IMR-90 (cell line): ENCODE measurements around the gene ABCA9.

Experiments used
- BHLHE40 ChIP-seq: fragments of 150-350 bp; IDR thresholded peaks from 2 replicates; pipeline ENCODE4 v1.6.1; 2016; ENCODE audit warnings: mild to moderate bottlenecking, low read depth, low read length
- CHD1 ChIP-seq: IDR thresholded peaks from 2 replicates; pipeline ENCODE4 v1.6.1; 2012; ENCODE audit warnings: low read depth, low read length, improper control_type of control experiment
- CTCF ChIP-seq: conservative IDR thresholded peaks from 2 replicates; pipeline ENCODE4 v1.5.1; 2012; ENCODE audit warnings: mild to moderate bottlenecking, low read depth, low read length, improper control_type of control experiment
- FOS ChIP-seq: fragments of 150-350 bp; IDR thresholded peaks from 2 replicates; pipeline ENCODE4 v1.6.1; 2016; ENCODE audit warnings: low read depth, low read length
- MAFK ChIP-seq: IDR thresholded peaks from 2 replicates; pipeline ENCODE4 v1.6.1; 2012; ENCODE audit warnings: low read depth, low read length, improper control_type of control experiment
- MAZ ChIP-seq: IDR thresholded peaks from 2 replicates; pipeline ENCODE4 v1.6.1; 2012; ENCODE audit warnings: low read depth, mild to moderate bottlenecking, low read length, improper control_type of control experiment, moderate library complexity, borderline replicate concordance
- MXI1 ChIP-seq: IDR thresholded peaks from 2 replicates; pipeline ENCODE4 v1.6.1; 2012; ENCODE audit warnings: low read depth, mild to moderate bottlenecking, low read length, moderate library complexity, borderline replicate concordance
- NFE2L2 ChIP-seq: fragments of 150-350 bp; IDR thresholded peaks from 2 replicates; pipeline ENCODE4 v1.6.1; 2016; ENCODE audit warnings: low read depth, mild to moderate bottlenecking, low read length
- POLR2A ChIP-seq: IDR thresholded peaks from 2 replicates; pipeline ENCODE4 v1.6.1; 2012; ENCODE audit warnings: mild to moderate bottlenecking, low read depth, low read length
- RAD21 ChIP-seq: IDR thresholded peaks from 2 replicates; pipeline ENCODE4 v1.6.1; 2012; ENCODE audit warnings: low read length, improper control_type of control experiment
- RCOR1 ChIP-seq: IDR thresholded peaks from 2 replicates; pipeline ENCODE4 v1.6.1; 2012; ENCODE audit warnings: mild to moderate bottlenecking, low read length, improper control_type of control experiment; ENCODE audit not compliant: insufficient replicate concordance
- SMC3 ChIP-seq: fragments of 150-350 bp; IDR thresholded peaks from 2 replicates; pipeline ENCODE4 v1.6.1; 2016; ENCODE audit warnings: low read depth, mild to moderate bottlenecking, antibody characterized with exemption, low read length, moderate library complexity
- TF ChIP-seq, protein P1 (sequence below): fragments of 150-350 bp; IDR thresholded peaks from 2 replicates; pipeline ENCODE4 v1.6.1; 2017; ENCODE audit warnings: mild to moderate bottlenecking, antibody characterized with exemption, low read length, low read depth
- TF ChIP-seq, protein P2 (sequence below): fragments of 150-350 bp; IDR thresholded peaks from 2 replicates; pipeline ENCODE4 v1.6.1; 2016; ENCODE audit warnings: low read depth, mild to moderate bottlenecking, low read length, moderate library complexity, borderline replicate concordance

GRCh38 chr17:68993112-68993511 lies 67.6 kb downstream of the ABCA9 start:
- TF ChIP-seq SMC3 (no peak), CTCF (no peak), RCOR1 (no peak), RAD21 (no peak), MAFK (no peak), POLR2A (no peak), NFE2L2 (no peak), MAZ (no peak), MXI1 (no peak), CHD1 (no peak), BHLHE40 (no peak), FOS (no peak)
- TF ChIP-seq, protein P1, sequence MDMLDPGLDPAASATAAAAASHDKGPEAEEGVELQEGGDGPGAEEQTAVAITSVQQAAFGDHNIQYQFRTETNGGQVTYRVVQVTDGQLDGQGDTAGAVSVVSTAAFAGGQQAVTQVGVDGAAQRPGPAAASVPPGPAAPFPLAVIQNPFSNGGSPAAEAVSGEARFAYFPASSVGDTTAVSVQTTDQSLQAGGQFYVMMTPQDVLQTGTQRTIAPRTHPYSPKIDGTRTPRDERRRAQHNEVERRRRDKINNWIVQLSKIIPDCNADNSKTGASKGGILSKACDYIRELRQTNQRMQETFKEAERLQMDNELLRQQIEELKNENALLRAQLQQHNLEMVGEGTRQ = no peak
- TF ChIP-seq, protein P2, sequence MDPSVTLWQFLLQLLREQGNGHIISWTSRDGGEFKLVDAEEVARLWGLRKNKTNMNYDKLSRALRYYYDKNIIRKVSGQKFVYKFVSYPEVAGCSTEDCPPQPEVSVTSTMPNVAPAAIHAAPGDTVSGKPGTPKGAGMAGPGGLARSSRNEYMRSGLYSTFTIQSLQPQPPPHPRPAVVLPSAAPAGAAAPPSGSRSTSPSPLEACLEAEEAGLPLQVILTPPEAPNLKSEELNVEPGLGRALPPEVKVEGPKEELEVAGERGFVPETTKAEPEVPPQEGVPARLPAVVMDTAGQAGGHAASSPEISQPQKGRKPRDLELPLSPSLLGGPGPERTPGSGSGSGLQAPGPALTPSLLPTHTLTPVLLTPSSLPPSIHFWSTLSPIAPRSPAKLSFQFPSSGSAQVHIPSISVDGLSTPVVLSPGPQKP = no peak
